NCI-H345 treated with DMSO at 0.1 percent for 48 hours (cell line): ENCODE results near the gene PDZRN4.

Experiments used
- DNase-seq: peaks from one replicate; lab custom pipeline; 2025; ENCODE audit not compliant: unreplicated experiment; lab: John Stamatoyannopoulos, UW

The PDZRN4 gene

DNA sequence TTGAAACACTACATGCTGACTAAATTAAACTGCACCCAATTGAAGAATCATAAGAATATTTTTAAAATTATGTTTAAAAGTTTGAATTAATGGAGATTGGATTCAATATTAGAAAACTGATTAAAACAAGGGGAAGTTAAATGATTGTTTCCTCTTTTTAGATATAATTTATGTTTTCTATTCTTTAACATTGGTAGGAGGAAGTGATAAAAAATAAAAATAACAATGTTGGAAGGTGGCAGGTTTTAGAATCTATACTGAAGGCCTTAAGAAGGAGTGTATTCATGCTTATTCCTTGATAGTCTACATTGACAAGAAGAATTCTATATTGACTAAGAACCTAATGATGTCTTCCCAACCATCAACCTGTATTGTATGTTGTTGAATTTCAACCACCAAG is 168.1 kb downstream of the PDZRN4 start:
- DNase-seq = no peak

DNA sequence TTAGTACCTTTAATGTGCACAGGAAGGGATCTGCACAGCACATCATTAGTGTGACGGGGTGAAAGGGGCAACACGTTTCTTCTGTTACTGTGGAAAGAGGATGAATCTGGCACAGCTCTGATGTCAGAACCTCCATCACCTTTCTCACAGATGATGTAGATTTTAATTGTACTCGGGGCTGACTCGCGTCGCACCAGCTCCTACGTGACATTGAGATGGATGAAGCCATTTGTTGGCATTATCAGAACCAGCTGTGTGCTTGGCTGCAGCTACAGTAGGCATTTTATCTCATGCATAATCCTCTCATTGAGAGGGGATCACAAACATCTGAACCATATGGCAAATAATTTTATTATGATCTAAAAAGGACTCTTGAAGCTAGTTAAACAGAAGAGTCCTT is 173.6 kb downstream of the PDZRN4 start:
- DNase-seq = no peak

DNA sequence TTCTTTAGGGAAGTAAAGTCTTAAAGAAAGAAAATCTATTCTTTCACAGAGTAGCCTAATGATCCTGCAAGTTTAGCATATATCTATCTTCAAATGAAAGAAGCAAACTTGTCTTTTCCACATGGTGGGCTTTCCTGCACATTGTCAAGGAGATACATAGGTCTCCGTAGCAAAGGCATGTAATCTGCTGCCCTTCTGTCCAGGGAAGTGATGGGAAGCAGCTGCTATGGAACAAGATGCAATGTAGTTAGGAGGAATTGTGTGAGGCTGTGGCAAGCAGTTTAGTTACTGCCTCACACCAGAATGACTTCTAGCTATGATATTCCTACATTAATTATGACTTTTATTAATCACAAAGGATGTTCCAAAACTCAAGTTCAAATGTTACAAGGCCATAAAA is 174.4 kb downstream of the PDZRN4 start:
- DNase-seq = no peak

DNA sequence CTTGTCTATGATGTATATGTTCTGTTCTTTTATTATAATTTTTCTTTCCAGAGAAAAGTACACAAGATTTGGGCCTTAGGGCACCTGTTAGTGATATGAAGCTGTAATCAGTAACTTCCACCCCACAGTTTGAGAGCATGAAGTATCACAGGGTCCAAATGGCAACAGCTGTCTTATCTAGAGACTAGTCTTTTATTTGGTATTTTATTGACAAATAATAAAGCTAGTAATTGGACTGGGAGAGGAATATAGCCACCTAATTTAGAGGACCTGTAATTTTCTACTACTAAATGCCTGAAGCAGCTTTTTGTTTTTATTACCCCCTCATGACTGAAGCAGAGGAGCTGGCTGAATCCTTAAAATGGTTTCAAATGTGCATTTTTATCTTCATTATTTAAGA is 174.8 kb downstream of the PDZRN4 start:
- DNase-seq = no peak

DNA sequence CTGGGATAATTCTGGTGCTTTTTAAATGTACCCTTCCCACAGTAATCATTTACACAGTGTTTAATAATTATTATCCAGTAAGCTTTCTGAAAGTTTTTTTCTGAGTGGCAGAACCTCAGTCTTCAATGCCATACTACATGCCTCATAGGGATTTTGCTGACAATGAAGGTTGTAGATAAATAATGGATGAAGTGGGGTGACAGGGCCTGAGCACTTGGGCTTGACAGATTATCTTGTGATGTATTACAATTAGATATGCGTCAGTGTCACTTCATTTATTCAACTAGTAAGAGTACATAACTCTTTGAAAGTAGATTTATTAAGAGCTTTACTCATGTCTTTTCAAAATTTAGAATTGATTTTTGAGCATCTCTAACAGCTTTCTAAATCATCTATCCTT is 176.1 kb downstream of the PDZRN4 start:
- no peak for DNase-seq

DNA sequence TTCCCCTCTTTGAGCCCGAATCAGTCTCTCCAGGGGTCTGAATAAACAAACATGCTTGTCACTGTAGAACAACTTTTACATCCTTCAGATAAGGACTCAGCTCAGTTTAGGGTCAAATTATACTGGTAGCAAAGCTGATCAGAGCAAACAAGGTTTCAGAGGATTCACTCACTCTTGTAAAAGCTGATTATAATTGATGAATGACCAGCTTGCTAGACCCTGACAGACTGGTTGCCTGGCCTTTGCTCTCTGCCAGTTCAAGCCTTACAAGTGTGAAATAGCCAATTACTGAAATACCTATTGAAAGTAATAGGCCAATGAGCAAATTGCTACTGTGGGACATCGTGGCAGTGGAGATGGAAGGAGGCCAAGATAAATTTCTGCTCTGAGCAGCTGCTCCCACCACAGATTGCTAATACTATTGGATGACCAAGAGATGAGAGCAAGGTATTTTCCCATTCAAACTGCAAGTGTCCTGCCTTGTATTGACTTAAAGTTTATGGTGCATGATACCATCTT is 177.6 kb downstream of the PDZRN4 start:
- no peak for DNase-seq

DNA sequence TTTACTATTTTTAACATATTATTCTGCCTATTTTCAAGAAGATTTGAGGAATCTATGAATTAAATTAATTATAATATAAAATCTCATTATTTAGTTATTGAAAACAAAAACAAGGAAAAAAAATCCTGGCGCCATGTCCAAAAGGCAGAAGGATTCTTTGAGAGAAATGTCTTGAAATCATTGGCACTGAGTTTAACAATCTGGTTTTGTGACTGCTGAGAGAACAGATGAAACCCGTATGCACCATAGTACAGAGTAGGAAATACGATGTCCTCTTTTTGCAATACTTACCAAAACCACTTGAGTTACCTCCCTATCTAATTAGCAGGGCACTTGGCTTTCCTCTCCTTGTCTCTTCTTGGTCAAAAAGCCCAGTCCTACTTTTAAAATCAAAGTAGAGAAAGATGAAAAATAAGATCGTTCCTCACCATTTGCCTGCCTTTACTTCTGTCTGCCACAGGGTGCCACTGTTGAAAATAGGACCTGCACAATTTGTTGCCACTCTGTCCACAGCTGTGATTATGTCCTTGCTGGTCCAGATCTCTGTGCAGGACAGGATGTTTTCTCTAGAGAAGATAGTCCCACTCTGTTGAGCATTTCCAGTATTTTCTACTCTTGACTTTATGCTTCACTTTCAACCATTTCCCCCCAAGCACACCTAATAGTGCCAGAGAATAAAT is 179.7 kb downstream of the PDZRN4 start:
- DNase-seq = no peak

DNA sequence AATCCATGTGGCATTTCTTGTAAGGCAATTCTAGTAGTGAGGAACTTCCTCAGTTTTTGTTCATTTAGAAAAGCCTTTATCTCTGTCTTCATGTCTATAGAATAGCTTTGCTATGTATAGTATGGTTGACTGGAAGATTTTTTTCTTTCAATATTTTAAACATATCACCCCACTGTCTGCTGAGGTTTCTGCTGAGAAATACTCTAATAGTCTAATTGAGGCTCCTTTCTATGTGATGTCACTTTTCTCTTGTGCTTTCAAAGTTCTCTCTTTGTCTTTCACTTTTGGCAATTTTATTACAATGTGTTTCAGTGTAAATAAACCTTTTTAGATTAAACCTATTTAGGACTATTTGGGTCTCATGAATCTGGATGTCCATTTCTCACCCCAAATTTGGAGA is 192.8 kb downstream of the PDZRN4 start:
- DNase-seq = no peak

DNA sequence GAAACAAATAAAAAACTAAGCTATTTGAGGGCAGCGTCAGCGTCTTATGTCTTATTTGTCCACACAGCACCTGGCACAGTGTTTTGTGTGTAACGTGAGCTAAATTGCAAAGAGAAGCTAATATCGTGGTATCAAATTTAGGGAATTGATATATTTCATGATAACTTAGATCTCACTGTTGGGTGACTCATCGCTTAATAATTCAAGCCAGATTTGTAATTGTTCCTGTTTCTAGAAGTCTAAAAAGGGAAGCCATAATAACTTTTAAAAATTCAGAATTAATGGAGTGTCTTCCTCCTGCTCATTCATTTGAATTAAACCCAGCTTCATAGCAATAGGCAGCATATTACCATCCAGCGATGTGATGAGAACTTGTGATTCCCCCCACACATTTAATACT is 214.7 kb downstream of the PDZRN4 start:
- no peak for DNase-seq

DNA sequence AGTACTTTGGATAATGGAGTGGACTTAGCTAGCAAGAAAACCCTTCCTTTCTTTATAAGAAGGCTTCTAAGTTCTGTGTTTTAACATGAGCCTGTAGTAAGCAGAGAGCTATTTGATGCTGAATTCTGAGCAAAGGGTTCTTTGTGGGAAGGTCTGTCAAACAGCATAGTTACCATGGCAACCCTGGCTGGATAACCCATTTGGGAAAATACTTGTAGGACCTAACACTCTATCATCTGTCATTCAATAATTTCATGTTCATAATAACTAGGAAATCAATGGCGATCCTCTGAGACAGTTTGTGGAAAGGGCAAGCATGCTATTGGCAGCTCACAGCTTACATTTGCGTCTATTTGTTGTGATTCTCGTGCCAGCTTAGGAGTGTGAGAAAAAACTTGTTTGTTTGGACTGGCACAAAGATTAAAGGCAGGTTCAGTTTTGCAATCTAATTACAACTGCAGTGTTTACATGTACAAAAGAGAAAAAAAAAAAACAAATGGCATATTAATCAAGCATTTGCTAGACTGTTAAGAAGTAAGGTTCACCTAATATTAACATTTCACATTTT is 219.2 kb downstream of the PDZRN4 start:
- no peak for DNase-seq

DNA sequence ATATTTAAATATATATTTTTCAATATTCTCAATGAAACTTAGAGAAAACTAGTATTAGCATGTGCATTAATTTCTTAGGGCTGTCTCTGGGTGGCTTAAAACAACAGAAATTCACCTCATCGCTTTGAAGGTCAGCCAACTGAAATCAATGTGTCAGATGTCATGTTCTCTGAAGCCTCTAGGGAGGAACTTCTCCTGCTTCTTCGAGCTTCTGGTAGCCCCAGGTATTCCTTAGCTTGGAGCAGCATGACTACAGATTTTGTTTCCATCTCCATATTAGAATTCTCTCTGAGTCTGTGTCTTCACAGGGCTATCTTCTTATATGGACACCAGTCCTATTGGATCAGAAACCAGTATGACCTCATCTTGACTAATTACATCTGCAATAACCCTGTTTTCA is 221.5 kb downstream of the PDZRN4 start:
- no peak for DNase-seq

DNA sequence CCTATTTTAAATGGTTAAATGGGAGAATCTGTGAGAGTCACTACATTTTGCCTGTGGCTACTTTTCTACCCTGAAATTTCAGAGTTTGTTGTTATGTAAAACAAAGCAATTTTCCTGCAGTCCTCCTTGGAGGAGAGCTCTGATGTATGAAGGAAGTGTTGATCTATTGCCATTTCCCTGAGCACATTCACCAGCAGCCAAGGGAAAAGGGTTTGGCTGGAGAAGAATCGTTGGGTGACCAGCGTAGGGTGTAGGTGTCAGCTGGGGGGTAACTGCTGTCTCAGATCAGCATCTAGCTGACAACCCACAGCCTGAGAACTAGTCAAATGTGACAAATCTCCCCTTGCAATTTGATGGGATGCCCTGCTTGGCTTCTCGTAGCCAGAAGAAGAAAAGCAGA is 230.5 kb downstream of the PDZRN4 start:
- no peak for DNase-seq

DNA sequence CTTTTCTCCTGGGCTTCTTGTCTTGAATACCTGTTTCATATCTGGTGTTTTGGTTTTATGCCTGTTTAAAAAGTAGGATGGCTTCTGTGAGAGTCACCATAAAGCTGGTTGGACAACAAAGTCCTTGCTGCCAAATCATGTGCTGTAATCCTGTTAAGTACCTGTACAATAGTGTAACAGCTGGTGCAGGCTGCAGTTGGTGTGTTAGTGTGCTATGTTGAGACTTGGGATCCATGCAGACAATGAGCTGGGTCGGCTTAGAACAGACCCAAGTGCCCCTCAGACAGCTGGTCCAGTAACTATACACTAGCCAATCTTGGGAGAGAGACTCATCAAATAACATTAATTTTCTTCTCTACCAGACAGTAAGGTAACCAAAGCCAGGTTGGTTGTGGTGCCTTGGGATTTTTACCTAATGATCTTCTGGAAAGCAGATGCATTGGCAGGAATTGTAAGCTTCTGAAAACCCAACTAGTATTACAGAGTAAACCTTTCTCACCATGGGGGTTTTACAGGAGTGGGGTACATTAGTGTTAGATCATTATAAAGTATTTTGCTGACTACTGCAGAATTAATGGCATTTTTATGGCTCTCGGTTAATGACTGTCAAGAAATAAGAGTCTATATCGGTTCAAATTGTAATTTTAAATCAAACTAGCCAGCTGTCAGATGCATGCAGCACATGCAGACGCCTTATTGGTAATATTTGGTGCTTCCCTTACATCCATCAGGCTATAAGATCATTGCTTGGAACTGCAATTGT is 231.2 kb downstream of the PDZRN4 start:
- no peak for DNase-seq

DNA sequence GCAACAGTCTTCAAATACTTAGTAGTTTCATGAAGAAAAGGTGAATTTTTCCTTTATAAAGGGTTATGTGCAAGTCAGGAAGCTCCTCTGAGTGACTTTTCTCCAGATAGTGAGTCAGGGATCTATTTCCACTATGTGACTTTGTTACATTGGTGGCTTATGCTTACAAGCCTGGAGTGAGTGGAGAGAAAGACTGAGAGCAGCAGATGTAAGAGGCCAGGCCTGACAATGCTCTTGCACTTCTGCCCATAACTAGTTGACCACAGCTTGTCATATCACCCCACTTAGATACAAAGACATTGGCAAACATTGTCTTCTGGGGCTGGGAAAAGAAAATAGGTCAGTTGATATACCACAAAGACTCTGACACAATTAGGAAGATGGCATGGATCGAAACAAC is 236.5 kb downstream of the PDZRN4 start:
- DNase-seq = no peak

DNA sequence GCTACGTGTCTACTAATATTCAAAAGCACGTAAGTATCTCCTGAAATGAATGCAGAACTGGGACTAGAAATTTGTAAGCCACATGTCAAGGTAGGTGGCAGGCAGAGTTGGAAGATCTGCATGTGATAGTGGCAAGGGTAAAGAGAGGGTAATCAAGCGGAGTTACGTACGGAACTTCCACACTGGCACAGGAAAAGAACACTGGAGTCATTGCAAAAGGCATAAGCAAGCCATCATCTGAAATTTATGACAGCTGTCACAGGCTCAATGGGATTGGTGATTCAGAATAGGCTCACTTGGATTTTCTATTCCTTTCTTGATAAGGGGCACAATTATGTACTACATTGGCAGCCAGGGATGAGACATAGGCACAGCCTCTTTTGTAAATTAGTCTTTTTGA is 245.3 kb downstream of the PDZRN4 start:
- DNase-seq = no peak

DNA sequence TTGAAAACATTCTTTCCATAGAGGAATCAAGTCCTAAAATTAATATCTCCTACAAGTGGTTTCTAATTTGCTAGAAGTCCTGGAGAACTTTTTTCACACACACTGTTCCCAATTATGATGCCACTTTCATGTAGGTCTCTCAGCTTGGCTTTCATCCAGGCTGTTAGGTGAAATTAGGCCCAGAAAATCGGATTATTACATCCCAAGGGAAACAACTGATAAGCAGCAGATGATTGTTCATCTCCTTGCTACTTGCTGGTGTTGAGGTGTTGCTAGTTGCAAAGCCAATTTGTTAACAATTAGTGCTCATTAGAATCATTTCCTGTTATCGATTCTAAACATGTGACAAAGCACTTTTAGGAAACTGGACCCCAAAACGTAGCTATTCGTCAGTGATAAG is 248.0 kb downstream of the PDZRN4 start:
- no peak for DNase-seq

DNA sequence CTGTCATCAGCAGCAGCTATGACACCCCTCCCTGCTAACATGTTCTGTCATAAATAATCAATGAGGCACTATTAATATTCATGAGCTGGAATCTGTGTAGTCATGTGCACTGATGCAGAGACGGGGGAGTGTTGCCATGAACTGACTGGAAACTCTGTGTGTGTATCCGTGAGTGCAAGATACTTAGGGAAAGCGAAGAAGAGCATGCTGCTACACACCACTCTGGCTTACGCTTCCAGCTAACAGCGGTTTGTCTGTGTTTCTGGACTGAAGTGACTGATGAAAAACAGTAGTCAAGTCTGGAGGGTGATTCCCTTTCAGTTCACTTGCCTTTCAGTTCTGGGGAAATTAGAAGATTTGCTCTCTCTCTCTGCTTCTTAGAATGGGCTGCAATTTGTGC is 249.4 kb downstream of the PDZRN4 start:
- no peak for DNase-seq

DNA sequence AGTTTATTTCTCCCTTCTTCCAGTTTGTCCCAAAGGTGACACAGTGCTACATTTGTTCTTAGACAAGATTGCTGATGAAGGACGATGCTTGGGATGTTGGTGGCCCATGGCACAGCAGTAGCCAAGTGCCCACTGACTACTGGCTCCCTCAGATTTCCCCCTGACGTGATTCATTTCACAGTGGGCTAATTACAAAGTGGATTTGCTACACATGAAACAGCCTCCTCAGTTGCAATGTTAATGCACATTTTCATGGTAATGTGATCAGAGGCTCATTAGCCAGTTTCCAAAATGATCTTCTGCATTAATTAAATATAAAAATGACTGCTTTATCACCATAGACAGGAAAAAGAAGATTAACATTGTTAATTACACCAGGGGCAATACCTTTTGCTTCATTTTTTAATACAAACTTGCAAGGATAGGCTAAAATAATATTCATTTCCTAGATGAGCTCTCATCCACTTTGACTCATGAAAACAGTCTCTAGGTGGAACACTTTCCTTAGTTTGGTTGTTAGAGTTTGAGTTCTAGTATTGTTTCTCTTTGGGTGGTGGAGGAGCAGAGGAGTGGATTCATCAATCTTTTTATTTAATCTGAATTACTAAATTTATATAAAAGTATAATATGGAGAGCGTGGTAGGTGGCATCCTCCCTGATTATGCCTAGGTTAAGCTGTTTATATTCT is 250.9 kb downstream of the PDZRN4 start:
- no peak for DNase-seq

DNA sequence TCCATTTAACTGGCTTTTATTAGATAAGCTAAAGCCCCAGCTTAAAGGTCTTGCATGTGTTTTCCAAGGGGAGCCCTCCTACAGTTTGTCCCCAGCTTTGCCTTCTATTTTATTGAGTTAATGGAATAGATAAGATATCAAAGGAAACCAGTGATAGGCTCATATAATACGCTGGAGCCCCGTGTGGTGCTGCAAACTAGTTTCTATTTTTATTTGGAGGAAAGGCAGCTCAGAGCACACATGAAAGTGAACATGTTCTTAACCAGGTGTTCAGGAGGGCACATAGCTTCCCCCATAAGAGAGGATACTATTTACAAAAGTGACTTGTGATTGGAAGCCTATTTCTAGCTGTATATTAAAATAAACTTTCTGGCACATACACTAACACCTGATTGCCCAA is 251.7 kb downstream of the PDZRN4 start:
- DNase-seq = no peak

DNA sequence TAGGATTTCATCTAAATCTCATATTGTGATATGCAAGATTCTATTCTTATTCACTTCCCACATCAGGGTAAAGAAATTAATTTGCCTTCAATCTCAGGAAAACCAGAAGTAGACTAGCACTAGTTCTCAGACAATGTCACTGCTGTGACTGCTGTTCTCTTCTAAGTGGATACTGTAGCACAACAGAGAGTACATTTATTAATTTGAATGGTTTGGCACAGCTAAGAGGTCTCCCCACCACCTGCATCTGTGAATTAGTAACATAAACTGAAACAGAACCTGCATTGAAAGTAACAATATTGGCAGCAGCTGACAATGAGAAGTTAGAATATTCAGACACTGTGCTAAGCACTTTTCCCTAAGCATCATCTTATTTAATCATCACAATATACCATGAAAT is 253.1 kb downstream of the PDZRN4 start:
- no peak for DNase-seq

DNA sequence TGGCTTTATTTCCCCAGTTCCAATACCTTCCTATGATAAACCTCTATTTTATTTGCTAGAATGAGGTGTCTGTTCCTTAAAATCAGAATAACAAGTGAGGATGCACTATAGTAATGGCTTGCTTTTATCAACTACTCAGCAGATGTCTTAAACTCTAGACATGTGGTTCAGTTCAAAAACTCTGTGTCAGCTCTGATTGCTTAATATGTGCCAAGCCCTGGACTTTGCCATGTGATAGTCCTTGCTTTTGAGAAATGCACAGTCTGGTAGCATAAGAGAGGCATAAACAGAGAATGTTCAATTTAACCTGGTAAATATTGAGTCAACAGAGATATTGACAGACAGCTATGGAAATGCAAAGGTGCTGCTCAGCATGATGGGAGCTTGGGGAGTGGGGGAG is 254.8 kb downstream of the PDZRN4 start:
- DNase-seq = no peak

DNA sequence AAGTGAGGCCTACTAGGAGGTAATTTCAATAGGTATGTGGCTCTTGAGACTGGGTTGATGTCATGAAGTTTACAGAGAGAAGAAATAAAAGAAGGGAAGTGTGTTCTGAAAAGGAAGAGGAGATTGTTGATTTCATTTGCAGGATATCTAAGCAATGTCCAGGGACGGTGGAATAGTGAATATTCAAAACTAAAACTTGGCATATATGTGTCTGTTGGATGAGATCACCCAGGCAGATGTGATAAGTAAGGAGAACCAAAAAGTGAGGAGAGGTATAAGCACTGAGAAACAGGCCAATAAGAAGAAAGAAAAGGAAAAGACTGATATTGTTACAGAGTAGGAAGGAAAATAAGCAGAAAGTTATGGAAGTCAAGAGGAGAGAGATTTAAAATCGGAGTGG is 255.6 kb downstream of the PDZRN4 start:
- no peak for DNase-seq
